ENCODE results near the gene ZBTB3.
"Not testable (repeated sequence)": the region's sequence is repeated elsewhere in the genome, so short reads cannot be mapped to it uniquely, and the experiment has no call there.

DNA sequence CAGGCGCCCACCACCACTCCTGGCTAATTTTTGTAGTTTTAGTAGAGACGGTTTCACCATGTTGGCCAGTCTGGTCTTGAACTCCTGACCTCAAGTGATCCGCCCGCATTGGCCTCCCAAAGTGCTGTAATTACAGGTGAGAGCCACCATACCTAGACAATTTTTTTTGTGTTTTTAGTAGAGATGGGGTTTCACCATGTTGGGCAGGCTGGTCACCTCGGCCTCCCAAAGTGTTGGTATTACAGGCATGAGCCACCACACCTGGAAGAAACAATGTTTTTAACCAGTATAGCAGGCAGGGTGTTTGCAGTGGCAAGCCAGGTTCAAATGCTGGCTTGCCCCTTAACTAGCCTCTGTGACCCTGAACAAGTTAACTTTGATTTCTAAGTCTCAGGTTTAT is 4.0 kb downstream of the ZBTB3 start:
- TF ChIP-seq MTA3 (CRISPR knock-in tag; IDR thresholded peaks at IDR 0.05); ZNF101 (CRISPR knock-in tag; IDR thresholded peaks at IDR 0.05; ENCODE audit: borderline replicate concordance, low read depth); EP300 (IDR thresholded peaks at IDR 0.05; ENCODE audit: low read depth in 2 of 2, low read length in 2 of 2); EP300 (CRISPR knock-in tag; IDR thresholded peaks at IDR 0.05; ENCODE audit: borderline replicate concordance); ZNF768 (CRISPR knock-in tag; IDR thresholded peaks at IDR 0.05); GLI4 (CRISPR knock-in tag; IDR thresholded peaks at IDR 0.05; ENCODE audit: borderline replicate concordance); SMARCC2 (IDR thresholded peaks at IDR 0.05); ZNF296 (CRISPR knock-in tag; conservative IDR thresholded peaks at IDR 0.05); BRD4 (CRISPR knock-in tag; IDR thresholded peaks at IDR 0.05); ASH2L (IDR thresholded peaks at IDR 0.05; ENCODE audit: insufficient read length, low read depth, low read length); SP140L (CRISPR knock-in tag; IDR thresholded peaks at IDR 0.05; ENCODE audit: borderline replicate concordance): not testable (repeated sequence)
- TF ChIP-seq, protein P1, sequence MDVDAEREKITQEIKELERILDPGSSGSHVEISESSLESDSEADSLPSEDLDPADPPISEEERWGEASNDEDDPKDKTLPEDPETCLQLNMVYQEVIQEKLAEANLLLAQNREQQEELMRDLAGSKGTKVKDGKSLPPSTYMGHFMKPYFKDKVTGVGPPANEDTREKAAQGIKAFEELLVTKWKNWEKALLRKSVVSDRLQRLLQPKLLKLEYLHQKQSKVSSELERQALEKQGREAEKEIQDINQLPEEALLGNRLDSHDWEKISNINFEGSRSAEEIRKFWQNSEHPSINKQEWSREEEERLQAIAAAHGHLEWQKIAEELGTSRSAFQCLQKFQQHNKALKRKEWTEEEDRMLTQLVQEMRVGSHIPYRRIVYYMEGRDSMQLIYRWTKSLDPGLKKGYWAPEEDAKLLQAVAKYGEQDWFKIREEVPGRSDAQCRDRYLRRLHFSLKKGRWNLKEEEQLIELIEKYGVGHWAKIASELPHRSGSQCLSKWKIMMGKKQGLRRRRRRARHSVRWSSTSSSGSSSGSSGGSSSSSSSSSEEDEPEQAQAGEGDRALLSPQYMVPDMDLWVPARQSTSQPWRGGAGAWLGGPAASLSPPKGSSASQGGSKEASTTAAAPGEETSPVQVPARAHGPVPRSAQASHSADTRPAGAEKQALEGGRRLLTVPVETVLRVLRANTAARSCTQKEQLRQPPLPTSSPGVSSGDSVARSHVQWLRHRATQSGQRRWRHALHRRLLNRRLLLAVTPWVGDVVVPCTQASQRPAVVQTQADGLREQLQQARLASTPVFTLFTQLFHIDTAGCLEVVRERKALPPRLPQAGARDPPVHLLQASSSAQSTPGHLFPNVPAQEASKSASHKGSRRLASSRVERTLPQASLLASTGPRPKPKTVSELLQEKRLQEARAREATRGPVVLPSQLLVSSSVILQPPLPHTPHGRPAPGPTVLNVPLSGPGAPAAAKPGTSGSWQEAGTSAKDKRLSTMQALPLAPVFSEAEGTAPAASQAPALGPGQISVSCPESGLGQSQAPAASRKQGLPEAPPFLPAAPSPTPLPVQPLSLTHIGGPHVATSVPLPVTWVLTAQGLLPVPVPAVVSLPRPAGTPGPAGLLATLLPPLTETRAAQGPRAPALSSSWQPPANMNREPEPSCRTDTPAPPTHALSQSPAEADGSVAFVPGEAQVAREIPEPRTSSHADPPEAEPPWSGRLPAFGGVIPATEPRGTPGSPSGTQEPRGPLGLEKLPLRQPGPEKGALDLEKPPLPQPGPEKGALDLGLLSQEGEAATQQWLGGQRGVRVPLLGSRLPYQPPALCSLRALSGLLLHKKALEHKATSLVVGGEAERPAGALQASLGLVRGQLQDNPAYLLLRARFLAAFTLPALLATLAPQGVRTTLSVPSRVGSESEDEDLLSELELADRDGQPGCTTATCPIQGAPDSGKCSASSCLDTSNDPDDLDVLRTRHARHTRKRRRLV (CRISPR knock-in tag; IDR thresholded peaks at IDR 0.05), result not testable (repeated sequence)
- TF ChIP-seq, protein P2, sequence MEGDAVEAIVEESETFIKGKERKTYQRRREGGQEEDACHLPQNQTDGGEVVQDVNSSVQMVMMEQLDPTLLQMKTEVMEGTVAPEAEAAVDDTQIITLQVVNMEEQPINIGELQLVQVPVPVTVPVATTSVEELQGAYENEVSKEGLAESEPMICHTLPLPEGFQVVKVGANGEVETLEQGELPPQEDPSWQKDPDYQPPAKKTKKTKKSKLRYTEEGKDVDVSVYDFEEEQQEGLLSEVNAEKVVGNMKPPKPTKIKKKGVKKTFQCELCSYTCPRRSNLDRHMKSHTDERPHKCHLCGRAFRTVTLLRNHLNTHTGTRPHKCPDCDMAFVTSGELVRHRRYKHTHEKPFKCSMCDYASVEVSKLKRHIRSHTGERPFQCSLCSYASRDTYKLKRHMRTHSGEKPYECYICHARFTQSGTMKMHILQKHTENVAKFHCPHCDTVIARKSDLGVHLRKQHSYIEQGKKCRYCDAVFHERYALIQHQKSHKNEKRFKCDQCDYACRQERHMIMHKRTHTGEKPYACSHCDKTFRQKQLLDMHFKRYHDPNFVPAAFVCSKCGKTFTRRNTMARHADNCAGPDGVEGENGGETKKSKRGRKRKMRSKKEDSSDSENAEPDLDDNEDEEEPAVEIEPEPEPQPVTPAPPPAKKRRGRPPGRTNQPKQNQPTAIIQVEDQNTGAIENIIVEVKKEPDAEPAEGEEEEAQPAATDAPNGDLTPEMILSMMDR (CRISPR knock-in tag; IDR thresholded peaks at IDR 0.05), result not testable (repeated sequence)
- TF ChIP-seq, protein P3, sequence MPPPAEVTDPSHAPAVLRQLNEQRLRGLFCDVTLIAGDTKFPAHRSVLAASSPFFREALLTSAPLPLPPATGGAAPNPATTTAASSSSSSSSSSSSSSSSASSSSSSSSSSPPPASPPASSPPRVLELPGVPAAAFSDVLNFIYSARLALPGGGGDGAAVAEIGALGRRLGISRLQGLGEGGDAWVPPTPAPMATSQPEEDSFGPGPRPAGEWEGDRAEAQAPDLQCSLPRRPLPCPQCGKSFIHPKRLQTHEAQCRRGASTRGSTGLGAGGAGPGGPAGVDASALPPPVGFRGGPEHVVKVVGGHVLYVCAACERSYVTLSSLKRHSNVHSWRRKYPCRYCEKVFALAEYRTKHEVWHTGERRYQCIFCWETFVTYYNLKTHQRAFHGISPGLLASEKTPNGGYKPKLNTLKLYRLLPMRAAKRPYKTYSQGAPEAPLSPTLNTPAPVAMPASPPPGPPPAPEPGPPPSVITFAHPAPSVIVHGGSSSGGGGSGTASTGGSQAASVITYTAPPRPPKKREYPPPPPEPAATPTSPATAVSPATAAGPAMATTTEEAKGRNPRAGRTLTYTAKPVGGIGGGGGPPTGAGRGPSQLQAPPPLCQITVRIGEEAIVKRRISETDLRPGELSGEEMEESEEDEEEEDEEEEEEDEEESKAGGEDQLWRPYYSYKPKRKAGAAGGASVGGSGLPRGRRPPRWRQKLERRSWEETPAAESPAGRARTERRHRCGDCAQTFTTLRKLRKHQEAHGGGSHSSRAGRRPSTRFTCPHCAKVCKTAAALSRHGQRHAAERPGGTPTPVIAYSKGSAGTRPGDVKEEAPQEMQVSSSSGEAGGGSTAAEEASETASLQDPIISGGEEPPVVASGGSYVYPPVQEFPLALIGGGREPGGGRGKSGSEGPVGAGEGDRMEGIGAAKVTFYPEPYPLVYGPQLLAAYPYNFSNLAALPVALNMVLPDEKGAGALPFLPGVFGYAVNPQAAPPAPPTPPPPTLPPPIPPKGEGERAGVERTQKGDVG (CRISPR knock-in tag; IDR thresholded peaks at IDR 0.05; ENCODE audit: borderline replicate concordance), result not testable (repeated sequence)
